Renal cortical epithelial cell (primary cell): Measurements from ENCODE around the gene GRWD1. TPM values are rescaled to one million over a fixed set of nuclear protein-coding genes. Genes with fewer than 3 reads are reported as not detected.

ENCODE experiments used
- DNase-seq: peaks from one replicate; pipeline ENCODE4 v3.0.0-alpha.2; 2011; ENCODE audit warnings: low read depth
- total RNA-seq: library from RNA; depleted of rRNA; stranded (reverse); fragments of >200 nt; gene quantifications from 2 replicates; pipeline ENCODE4 v1.2.3, GENCODE V29; 2014

Gene GRWD1
- 41.7 and 50.3 TPM in 2 replicates for total RNA-seq

DNA sequence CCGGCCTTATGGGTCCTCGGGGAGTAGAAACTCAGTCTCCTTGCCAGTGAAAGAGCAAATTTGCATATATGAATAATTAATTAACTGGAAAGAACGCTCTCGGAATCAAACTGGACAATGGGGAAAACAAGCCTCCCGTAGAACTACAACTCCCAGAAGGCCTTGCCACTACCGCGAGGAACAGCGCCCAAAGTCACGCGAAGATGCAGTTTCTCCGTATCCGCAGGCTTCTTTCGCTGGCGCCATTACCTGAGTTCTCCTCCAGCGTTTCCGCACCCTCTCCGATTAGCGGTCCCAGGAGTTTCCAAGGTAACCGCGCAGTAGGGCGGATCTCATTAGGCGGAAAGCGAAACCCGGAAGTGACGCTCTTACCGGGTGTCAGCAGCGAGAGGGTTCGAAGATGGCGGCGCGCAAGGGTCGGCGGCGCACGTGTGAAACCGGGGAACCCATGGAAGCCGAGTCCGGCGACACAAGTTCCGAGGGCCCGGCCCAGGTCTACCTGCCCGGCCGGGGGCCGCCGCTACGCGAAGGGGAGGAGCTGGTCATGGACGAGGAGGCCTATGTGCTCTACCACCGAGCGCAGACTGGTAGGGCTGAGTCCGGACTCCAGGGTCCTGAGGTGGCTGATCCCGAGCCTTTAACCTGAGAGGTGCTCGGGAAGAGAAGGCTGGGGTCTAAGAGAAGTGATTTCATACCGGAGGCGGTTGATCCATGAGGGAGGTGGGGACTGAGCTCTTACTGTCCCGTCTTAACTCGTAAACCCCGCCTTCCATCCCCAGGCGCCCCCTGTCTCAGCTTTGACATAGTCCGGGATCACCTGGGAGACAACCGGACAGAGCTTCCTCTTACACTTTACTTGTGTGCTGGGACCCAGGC, at the start of gene GRWD1:
Gene GRWD1 (plus strand): TSS at position 378 of the 876 bp plus-strand sequence. CDS start 23 bp downstream, at position 401.
- DNase-seq: peak; percentile 95

DNA sequence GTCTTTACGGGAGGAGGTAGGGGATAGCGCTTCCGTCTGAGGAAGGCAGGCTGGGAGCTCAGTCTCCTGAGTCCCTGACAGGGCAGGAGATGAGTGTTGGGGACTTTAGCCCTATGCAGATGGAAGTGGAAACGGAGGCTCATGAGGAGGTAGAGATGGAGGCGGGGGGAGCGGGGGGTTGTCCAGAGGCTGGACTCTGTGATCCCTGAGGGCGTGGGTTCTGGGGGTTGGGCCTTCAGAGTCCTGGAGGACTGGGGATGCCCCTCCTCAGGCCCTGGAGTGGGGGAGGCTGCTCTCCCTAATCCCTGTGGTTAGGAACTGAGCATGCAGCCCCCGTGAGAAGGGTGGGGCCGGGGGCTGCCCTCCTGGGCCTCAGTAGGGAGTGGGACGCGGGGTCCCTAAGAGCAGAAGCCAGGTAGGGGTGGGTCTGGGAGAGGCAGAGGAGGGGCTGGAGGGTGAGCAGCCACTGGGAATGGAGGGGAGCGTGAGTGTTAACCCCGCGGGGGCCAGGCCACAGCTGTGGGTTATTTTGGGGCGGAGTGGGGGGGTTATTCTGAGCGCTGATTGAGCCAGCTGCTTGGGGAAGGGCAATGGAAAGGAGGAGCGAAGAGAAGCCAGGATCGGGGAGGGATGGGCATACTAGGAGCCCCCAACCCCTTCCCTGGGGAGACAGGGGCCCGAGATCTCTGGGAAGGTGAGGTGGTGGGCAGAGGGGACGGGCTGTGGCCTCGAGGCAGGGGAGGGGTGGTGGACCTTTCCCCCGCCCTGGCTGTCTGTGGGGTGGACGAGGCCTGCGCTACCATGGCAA, 49.6 kb upstream of the GRWD1 start:
- no peak for DNase-seq

DNA sequence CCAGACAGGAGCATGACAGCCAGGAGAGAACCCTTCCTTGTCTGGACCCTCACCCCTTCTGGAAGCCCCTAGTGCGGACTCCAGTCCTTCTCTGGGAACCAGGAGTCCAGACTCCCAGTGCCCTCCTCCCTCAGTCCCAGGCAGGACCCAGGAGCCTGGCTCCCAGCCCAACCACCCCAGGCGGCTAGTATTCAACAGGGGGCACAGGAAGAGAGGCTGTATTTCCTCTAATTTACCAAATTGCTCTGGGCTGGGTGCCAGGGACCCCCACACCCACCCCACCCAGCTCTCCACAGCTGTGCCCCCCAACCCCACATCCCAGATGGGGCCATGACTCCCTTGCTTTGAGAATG, 49.0 kb upstream of the GRWD1 start:
- no peak for DNase-seq

DNA sequence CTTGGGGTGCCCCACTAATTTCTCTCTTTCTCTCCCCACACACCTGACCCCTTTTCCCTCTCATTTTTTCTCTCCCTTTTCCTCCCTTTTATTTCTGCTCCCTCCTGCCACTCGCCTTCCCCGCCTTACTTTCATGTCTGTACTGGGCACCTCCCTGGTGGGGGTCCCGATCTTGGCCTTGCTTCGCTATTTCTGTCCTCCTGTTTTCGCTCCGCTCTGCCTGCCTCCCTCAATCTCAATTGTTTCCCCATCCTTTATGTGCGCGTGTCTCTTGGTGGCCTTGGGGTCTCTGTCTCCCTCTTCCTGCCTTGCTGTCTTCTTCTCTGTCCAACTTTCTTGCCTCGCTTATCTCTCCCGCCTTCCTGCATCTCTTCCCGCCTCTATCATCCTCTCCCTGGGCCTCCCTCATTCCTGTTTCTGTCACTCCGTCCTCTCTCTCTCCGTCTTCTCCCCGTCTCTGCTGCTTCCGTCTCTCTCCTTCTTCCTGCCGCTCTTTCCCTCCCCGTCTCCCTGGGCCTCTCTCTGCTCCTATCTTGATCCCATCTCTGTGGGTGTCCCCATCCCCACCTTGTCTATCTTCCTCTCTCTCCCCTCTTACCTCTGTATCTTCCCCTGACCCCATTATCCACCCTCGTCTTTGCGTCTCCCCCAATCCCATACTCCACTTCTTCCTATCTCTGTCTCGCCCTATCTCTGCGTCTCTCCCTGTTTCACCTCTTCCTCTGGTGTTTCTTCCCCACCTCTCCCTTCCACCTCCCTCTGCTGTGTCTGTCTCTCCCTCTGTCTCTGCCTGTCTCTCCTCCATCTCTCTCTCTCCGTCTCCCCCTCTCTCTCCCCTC, 48.3 kb upstream of the GRWD1 start:
- no peak for DNase-seq

DNA sequence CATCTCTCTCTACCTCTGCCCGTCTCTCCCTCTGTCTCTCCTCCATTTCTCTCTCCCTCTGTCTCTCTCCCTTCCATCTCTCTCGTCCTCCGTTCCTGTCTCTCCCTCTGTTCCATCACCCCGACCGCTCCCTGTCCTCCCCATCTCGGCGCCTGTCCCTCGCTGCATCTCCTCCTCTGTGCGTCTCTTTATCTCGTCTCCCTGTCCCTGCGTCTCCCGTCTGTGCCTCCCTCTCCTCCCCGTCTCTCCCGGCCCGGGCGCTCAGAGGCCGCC, 47.7 kb upstream of the GRWD1 start:
- DNase-seq: no peak

DNA sequence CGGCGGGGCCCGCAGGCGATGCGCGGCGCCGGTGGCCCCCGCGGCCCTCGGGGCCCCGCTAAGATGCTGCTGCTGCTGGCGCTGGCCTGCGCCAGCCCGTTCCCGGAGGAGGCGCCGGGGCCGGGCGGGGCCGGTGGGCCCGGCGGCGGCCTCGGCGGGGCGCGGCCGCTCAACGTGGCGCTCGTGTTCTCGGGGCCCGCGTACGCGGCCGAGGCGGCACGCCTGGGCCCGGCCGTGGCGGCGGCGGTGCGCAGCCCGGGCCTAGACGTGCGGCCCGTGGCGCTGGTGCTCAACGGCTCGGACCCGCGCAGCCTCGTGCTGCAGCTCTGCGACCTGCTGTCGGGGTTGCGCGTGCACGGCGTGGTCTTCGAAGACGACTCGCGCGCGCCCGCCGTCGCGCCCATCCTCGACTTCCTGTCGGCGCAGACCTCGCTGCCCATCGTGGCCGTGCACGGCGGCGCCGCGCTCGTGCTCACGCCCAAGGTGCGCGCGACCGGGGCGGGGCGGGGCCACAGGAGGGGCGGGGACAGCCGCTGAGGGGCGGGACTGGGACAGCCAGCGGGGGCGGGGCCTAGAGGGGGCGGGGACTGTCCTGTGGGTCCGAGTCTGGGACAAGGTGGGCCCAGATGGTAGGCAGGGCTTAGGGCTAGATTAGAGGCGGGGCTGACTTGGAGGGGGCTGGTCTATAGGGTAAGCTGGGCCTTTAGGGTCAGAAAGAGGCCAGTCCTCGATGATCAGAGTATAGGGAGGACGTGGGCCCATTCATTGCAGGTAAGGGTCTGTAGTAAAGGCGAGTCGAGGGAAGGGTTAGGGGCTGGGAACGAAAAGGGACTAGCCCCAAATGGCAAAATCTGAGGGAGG, 47.2 kb upstream of the GRWD1 start:
- peak; percentile 29 for DNase-seq

DNA sequence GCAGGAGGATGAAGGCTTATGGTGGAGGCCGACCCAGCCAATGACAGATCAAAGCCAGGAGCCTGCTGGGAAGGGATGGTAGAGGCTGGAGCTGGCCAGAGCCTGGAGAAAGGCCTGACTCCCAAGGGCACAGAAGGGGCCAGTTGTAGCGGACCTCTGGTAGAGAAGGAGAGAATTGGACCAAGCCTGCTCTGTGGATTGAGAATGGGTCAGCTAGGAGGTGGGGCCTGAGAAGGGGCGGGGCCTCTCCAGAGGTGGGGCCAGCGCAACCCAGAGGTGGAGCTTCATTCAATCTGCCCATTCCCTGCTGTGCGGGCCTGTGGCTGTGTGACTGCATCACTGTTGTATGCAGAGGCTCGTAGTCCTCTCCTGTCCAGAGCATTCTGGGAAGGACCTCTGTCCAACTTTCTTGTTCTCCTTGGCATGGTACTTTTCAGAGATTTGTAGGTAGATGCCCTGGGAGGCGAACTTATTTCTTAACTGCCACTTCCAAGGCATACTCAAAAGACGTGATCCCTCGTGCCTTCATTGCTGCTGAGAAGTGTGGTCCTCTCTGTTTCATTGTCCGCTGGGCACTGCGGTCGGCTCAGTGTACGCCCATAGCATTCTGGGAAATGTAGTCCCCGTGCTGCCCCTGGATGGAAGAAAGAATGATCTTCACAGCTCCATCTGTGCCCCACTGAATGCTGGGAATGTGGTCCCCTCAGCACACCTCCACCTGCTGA, 45.6 kb upstream of the GRWD1 start:
- no peak for DNase-seq

DNA sequence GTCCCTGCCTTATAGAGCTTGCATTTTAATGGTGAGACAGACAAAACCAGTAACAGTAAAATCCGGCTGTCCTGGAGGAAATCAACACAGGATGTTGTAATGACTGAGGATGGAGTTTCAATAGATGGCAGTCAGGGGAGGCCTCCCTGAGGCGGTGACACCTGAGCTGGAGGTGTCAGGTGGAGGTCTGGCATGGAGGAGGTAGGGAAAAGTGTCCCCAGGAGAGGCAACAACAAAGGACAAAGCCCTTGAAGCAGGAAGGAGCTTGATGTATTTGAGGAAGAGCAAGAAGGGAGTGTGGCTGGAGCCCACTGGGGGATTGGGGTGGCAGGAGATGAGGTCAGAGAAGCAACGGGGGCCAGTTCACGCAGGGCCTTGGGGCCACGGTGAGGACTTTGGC, 44.5 kb upstream of the GRWD1 start:
- no peak for DNase-seq

DNA sequence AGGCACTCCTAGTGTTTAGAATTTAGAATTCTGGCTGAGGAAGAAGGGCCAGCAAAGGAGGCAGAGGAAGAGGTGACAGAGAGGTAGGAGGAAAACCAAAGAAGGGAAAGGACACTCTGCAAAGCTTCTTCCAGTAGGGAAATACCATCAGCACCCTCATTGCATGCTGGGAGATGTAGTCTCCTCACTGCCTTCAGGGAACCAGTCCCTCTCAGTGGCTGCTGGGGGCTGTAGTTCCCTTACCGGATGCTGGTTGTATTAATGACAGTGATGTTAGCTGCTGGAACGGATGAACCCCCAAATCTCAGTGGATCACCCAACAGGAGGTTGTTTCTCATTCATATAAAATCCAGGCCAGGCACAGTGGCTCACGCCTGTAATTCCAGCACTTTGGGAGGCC, 42.2 kb upstream of the GRWD1 start:
- peak; percentile 53 for DNase-seq

DNA sequence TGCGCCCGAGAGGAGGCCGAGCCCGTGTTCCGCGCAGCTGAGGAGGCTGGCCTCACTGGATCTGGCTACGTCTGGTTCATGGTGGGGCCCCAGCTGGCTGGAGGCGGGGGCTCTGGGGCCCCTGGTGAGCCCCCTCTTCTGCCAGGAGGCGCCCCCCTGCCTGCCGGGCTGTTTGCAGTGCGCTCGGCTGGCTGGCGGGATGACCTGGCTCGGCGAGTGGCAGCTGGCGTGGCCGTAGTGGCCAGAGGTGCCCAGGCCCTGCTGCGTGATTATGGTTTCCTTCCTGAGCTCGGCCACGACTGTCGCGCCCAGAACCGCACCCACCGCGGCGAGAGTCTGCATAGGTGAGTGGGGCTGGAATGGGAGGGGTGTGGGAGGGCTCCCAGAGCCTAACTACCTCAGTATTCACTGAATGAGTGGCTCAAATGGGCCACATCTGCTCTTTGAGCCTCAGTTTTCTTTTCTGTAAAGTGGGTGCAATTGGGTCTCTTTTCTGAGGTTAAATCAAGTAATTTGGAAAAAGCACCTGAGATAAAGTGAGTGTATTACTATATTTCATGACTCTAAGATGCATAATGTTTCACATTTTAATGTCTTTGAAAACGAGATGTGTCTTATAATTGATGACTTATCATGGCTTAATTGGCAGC, 40.6 kb upstream of the GRWD1 start:
- no peak for DNase-seq

DNA sequence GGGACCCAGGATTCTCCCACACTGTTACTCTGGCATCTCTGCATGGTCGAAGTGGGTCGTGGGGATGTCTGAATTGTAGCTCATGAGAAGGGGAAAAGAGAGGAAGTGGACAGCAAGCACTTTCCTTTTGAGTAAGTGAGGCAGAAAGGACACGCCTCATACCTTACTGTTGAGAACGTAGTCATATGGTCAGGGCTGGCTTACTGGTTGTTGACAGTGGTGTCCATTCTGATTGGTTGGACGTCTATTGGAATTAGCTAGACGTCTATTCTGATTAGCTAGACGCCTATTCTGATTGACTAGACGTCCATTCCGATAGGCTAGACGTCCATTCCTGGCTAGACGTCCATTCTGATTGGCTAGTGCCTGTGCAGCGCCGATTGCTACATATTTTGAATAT, 39.9 kb upstream of the GRWD1 start:
- DNase-seq: no peak

DNA sequence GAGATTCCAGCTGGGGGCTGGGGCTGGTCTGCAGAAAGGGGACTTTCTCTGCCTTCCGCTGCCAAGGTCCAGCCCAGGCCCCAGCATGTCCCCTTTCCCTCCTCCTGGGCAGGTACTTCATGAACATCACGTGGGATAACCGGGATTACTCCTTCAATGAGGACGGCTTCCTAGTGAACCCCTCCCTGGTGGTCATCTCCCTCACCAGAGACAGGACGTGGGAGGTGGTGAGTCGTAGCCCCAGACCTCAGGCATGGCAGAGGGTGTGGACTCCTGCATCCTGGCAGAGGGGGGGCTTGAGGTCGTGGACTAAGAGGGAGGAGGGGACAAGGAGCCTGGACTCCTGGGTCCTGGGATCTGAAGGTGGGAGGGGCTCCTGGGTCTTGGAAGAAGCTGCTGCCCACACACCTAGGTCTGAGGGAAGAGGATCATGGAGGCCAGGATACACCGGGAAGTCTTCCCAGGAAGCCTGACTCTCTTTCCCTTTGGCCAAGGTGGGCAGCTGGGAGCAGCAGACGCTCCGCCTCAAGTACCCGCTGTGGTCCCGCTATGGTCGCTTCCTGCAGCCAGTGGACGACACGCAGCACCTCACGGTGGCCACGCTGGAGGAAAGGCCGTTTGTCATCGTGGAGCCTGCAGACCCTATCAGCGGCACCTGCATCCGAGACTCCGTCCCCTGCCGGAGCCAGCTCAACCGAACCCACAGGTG, 31.8 kb upstream of the GRWD1 start:
- DNase-seq: no peak

DNA sequence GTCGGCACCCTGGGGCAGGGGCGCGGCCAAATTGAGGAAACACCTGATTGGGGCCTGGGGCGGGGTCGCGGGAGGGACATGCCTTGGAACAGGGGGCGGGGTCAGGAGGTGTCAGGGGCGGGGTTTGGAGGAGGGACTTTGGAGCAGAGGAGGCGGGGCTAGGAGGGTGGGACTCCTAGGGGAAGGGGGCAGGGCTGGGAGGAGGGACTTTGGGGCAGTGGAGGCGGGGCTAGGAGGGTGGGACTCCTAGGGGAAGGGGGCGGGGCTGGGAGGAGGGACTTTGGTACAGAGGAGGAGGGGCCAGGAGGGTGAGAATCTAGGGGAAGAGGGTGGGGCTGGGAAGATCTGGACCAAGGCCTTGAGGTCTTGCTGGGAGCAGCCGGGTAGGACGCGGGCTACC, 30.4 kb upstream of the GRWD1 start:
- DNase-seq: peak; percentile 72

DNA sequence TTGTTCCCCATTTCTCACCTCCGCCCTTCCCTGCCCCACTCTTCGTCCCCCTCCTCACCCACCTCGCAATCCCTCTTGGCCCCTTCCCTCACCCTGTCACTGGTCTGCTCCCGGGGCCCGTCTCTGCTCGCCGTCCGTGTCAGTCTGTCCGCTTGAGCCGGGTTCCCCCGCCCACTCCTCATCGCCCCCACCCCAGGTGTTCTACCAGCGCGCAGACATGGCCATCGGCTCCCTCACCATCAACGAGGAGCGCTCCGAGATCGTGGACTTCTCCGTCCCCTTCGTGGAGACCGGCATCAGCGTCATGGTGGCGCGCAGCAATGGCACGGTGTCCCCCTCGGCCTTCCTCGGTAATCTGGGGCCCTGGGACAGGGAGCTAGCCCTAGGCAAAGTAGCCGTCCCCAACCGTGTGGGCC, 30.0 kb upstream of the GRWD1 start:
- DNase-seq: no peak

DNA sequence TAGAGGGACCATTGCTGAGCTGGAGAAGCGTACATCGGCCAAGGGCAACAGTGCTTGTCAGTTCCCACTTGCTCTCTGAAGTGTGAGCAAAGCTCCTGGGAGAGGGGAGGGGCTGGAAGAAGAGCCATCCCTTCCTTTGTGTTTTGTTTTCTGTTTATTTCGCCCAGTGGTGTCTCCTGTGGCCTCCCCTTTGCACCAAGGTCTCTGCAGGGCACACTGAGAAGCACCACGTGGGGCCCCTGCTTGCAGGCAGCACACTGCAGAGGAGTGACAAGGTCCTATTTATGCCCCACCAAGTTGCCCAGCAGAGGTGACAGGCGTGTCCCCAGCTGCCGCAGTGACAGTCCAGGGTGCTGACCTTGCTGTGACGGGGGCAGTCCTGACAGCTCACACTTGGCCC, 28.4 kb upstream of the GRWD1 start:
- no peak for DNase-seq

DNA sequence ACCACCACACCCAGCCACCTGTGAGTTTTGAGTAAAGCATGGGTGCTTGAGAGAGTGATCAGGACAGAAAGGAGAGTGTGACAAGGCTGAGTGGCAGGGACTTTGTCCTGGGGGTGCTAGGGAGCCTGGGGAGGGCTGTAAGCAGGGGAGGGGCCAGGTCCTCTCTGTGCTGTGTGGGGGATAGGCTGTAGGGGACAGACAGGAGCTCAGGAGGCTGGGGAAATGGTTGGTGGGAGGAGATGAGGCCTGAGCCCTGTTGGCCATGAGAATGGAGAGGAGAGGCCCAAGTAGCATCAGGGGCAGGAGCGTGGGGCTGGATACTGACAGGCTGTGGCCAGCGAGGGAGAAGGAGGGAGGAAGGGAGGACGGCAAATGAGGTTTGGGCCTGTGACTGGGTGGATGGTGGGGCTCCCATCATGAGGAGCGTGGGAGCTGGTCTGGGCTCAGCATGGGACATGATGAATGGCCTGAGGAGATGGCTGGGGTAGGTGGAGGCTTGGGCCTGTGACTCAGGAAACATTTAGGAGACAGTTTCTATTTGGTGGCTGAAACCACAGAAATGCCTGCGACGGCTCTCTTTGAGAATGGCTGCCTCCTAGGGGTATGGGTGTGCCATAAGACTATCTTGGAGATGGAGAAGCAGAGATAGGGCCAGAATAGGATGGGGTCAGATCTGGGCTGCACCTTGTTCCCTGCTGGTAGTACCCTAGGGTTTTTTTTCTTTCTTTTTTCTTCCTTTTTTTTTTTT, 27.3 kb upstream of the GRWD1 start:
- DNase-seq: no peak

DNA sequence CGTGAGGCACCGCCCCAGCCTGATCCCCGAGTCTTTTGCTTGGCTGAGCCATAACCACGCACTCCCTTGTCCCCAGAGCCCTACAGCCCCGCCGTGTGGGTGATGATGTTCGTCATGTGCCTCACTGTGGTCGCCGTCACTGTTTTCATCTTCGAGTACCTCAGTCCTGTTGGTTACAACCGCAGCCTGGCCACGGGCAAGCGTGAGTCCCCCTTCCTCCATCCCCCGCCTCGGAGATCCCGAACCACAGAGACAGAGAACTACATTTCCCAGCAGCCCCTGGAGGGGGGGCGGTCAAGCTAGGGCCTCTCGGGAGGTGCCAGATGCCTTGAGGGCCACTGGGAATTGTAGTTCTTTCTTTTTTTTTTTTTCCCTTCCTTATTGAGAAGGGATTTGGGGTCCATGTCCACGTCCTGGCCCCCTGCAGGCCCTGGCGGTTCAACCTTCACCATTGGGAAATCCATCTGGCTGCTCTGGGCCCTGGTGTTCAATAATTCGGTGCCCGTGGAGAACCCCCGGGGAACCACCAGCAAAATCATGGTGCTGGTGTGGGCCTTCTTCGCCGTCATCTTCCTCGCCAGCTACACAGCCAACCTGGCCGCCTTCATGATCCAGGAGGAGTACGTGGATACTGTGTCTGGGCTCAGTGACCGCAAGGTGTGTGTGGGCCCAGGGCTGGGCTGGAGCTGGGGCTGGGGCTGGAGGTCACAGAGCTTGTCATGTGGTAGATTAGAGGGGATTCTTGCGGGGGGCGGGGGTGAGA, 26.4 kb upstream of the GRWD1 start:
- DNase-seq: no peak

DNA sequence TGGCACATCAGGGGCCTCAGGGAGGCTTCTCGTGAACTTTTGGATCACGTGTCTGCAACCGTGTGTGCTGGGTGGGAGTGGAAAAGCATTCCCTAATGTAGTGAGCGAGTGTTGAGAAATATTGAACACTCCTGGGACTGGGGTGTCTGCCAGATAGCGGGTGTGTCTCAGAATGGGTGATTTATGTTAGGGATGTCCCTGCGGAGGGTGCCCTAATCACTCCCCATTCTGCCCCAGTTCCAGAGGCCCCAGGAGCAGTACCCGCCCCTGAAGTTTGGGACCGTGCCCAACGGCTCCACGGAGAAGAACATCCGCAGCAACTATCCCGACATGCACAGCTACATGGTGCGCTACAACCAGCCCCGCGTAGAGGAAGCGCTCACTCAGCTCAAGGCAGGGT, 24.2 kb upstream of the GRWD1 start:
- no peak for DNase-seq
